ENCODE results near the gene TRAM1L1.

- TF ChIP-seq POLR2A (IDR thresholded peaks at IDR 0.05): no peak
- TF ChIP-seq CTCF (IDR thresholded peaks at IDR 0.05): no peak
Measured at GRCh38 chr4:117093571-117093970, 8.2 kb upstream of the TRAM1L1 start.
